ENCODE measurements around the gene TTLL11.

DNA sequence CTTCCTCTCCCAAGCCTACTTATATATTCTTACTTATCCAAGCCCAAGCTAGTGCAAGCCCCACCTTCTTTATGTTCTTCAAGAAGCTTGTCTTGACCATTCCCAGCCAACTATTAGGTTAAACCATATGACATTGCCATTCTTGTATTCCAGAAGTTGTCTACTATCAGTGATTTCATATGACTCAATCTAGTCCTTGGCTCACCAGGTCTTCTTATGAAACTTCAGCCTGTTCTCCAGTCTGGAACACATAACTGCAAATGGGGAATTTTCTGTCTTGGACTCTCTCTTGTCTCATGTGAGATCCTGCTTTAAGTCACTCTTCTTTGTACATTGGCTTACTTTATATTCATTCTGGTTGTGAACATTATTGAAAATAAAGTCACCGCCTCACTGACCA, 130.7 kb downstream of the TTLL11 start:
- TF ChIP-seq, protein P1, sequence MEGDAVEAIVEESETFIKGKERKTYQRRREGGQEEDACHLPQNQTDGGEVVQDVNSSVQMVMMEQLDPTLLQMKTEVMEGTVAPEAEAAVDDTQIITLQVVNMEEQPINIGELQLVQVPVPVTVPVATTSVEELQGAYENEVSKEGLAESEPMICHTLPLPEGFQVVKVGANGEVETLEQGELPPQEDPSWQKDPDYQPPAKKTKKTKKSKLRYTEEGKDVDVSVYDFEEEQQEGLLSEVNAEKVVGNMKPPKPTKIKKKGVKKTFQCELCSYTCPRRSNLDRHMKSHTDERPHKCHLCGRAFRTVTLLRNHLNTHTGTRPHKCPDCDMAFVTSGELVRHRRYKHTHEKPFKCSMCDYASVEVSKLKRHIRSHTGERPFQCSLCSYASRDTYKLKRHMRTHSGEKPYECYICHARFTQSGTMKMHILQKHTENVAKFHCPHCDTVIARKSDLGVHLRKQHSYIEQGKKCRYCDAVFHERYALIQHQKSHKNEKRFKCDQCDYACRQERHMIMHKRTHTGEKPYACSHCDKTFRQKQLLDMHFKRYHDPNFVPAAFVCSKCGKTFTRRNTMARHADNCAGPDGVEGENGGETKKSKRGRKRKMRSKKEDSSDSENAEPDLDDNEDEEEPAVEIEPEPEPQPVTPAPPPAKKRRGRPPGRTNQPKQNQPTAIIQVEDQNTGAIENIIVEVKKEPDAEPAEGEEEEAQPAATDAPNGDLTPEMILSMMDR (IDR thresholded peaks at IDR 0.05): no peak
- no peak for TF ChIP-seq POLR2A (IDR thresholded peaks at IDR 0.05)

Measured in uterus (tissue), 2 donors.